Measurements from ENCODE around the gene VCL. TPM values are rescaled to one million over a fixed set of nuclear protein-coding genes. Genes with fewer than 3 reads are reported as not detected.

VCL gene
- total and polyA plus RNA-seq, 2 of the 8 experiments (the other 6 are each of a cell fraction or from before 2014, with no cell fraction given) = 119 to 377 TPM

GRCh38 chr10:74096777-74097176 lies 98.9 kb downstream of the VCL start (continued):
- no peak for TF ChIP-seq ATF2 (IDR thresholded peaks at IDR 0.05; ENCODE audit: low read length)

Data from H1 (cell line).